ENCODE data around the gene AMMECR1L.
"Not testable (repeated sequence)": the region's sequence is repeated elsewhere in the genome, so short reads cannot be mapped to it uniquely, and the experiment has no call there.

- TF ChIP-seq, protein P1, sequence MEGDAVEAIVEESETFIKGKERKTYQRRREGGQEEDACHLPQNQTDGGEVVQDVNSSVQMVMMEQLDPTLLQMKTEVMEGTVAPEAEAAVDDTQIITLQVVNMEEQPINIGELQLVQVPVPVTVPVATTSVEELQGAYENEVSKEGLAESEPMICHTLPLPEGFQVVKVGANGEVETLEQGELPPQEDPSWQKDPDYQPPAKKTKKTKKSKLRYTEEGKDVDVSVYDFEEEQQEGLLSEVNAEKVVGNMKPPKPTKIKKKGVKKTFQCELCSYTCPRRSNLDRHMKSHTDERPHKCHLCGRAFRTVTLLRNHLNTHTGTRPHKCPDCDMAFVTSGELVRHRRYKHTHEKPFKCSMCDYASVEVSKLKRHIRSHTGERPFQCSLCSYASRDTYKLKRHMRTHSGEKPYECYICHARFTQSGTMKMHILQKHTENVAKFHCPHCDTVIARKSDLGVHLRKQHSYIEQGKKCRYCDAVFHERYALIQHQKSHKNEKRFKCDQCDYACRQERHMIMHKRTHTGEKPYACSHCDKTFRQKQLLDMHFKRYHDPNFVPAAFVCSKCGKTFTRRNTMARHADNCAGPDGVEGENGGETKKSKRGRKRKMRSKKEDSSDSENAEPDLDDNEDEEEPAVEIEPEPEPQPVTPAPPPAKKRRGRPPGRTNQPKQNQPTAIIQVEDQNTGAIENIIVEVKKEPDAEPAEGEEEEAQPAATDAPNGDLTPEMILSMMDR (IDR thresholded peaks at IDR 0.05): not testable (repeated sequence)
- TF ChIP-seq CEBPB (IDR thresholded peaks at IDR 0.05); MAZ (IDR thresholded peaks at IDR 0.05; ENCODE audit: borderline replicate concordance, low read depth, low read length); USF2 (IDR thresholded peaks at IDR 0.05); POLR2A (IDR thresholded peaks at IDR 0.05; ENCODE audit: low read length); CBX8 (IDR thresholded peaks at IDR 0.05); JUNB (IDR thresholded peaks at IDR 0.05); RFX5 (IDR thresholded peaks at IDR 0.05); BHLHE40 (IDR thresholded peaks at IDR 0.05; ENCODE audit: low read depth, low read length): not testable (repeated sequence)
These were observed 73.3 kb downstream of the AMMECR1L start for GRCh38 chr2:127812441-127812840.
